Nephron progenitor cell (in vitro differentiated cells): ENCODE data around the gene KRT75.

Experiments
- DNase-seq: peaks from one replicate; pipeline ENCODE4 v3.0.0; 2021
- H3K27ac Mint-ChIP-seq: 2 replicates; pipeline ENCODE4 v1.8.0; 2021; ENCODE audit warnings: mild to moderate bottlenecking, moderate library complexity, mixed read lengths
- H3K27me3 Mint-ChIP-seq: 2 replicates; pipeline ENCODE4 v1.8.0; 2021; ENCODE audit warnings: mild to moderate bottlenecking, low read depth, mixed read lengths; ENCODE audit not compliant: poor library complexity
- H3K36me3 Mint-ChIP-seq: 2 replicates; pipeline ENCODE4 v1.8.0; 2021; ENCODE audit warnings: low read depth, mixed read lengths
- H3K4me1 Mint-ChIP-seq: 2 replicates; pipeline ENCODE4 v1.8.0; 2021; ENCODE audit warnings: mixed read lengths
- H3K4me3 Mint-ChIP-seq: 2 replicates; pipeline ENCODE4 v1.8.0; 2021; ENCODE audit warnings: mild to moderate bottlenecking, moderate library complexity, mixed read lengths
- H3K9me3 Mint-ChIP-seq: 2 replicates; pipeline ENCODE4 v1.8.0; 2021; ENCODE audit warnings: mild to moderate bottlenecking, moderate library complexity, mixed read lengths
- CTCF ChIP-seq: fragments of 200-600 bp; sonication (generic); IDR thresholded peaks from 2 replicates; pipeline ENCODE4 v1.5.0; 2021; ENCODE audit warnings: antibody characterized with exemption

Gene KRT75

GRCh38 chr12:52426034-52426433, 8.1 kb downstream of the KRT75 start:
- Mint-ChIP-seq H3K27ac (no peak overlapping the region), H3K4me3 (no peak overlapping the region), H3K36me3 (no peaks in the 10 kb centered on the region), H3K9me3 (no peaks in the 10 kb centered on the region), H3K4me1 (peaks cover 35% of the 10 kb centered on the region), H3K27me3 (peaks cover 13% of the 10 kb centered on the region)
- no peak for DNase-seq
- no peak for TF ChIP-seq CTCF

GRCh38 chr12:52425466-52425865, 8.7 kb downstream of the KRT75 start:
- peaks cover 10% of the 10 kb centered on the region for H3K27me3 Mint-ChIP-seq
- no peak for TF ChIP-seq CTCF
- no peak overlapping the region for H3K27ac Mint-ChIP-seq

GRCh38 chr12:52423661-52424500, 10.3 kb downstream of the KRT75 start:
- Mint-ChIP-seq H3K4me3 (no peak overlapping the region), H3K27me3 (peaks cover 10% of the 10 kb centered on the region), H3K9me3 (no peaks in the 10 kb centered on the region), H3K27ac (peak overlapping the region; percentile 54), H3K4me1 (peaks cover 30% of the 10 kb centered on the region), H3K36me3 (no peaks in the 10 kb centered on the region)
- TF ChIP-seq CTCF = no peak
- DNase-seq = no peak

More at GRCh38 chr12:52425466-52425865, 8.7 kb downstream of the KRT75 start:
- no peaks in the 10 kb centered on the region for H3K9me3 Mint-ChIP-seq
- no peak for DNase-seq
- H3K4me3 Mint-ChIP-seq = no peak overlapping the region
- H3K4me1 Mint-ChIP-seq = peaks cover 35% of the 10 kb centered on the region
- no peaks in the 10 kb centered on the region for H3K36me3 Mint-ChIP-seq

GRCh38 chr12:52423035-52423434, 11.1 kb downstream of the KRT75 start:
- peaks cover 10% of the 10 kb centered on the region for H3K27me3 Mint-ChIP-seq
- H3K36me3 Mint-ChIP-seq = no peaks in the 10 kb centered on the region
- H3K9me3 Mint-ChIP-seq = no peaks in the 10 kb centered on the region
- no peak overlapping the region for H3K4me3 Mint-ChIP-seq
- DNase-seq = no peak
- H3K4me1 Mint-ChIP-seq = peaks cover 30% of the 10 kb centered on the region
- TF ChIP-seq CTCF = no peak
- H3K27ac Mint-ChIP-seq = peak overlapping the region; percentile 4

GRCh38 chr12:52419656-52420055, 14.5 kb downstream of the KRT75 start:
- Mint-ChIP-seq H3K9me3 (no peaks in the 10 kb centered on the region), H3K4me3 (no peak overlapping the region), H3K27ac (no peak overlapping the region), H3K36me3 (no peaks in the 10 kb centered on the region), H3K27me3 (peaks cover 7% of the 10 kb centered on the region), H3K4me1 (peaks cover 33% of the 10 kb centered on the region)
- TF ChIP-seq CTCF = no peak
- DNase-seq = no peak

- TF ChIP-seq CTCF = no peak
- peaks cover 27% of the 10 kb centered on the region for H3K4me1 Mint-ChIP-seq
- H3K4me3 Mint-ChIP-seq = no peak overlapping the region
- no peaks in the 10 kb centered on the region for H3K36me3 Mint-ChIP-seq
- no peak for DNase-seq
- no peak overlapping the region for H3K27ac Mint-ChIP-seq
- H3K9me3 Mint-ChIP-seq = no peaks in the 10 kb centered on the region
- H3K27me3 Mint-ChIP-seq = peaks cover 7% of the 10 kb centered on the region
These were observed 15.5 kb downstream of the KRT75 start for GRCh38 chr12:52418576-52419110.
